Erythroblast (primary cell): ENCODE data around the gene ZCCHC24.
"Not testable (repeated sequence)": the region's sequence is repeated elsewhere in the genome, so short reads cannot be mapped to it uniquely, and the experiment has no call there.

Experiments
- DNase-seq, 2 experiments: peaks; one replicate each; lab custom pipeline; 2025; lab: John Stamatoyannopoulos, UW
- GATA1 ChIP-seq: IDR thresholded peaks from 2 replicates; pipeline ENCODE4 v1.6.1; 2011; ENCODE audit warnings: low read depth, mild to moderate bottlenecking, control low read depth, low read length, moderate library complexity
- POLR2A ChIP-seq: IDR thresholded peaks from 2 replicates; pipeline ENCODE4 v1.6.1; 2011; ENCODE audit warnings: mild to moderate bottlenecking, low read length

The ZCCHC24 gene

GRCh38 chr10:79335470-79336235 is 109.8 kb downstream of the ZCCHC24 start:
- TF ChIP-seq GATA1 (no peak), POLR2A (no peak)
- DNase-seq, result no peak

GRCh38 chr10:79335094-79335469 is 110.3 kb downstream of the ZCCHC24 start:
- TF ChIP-seq POLR2A, result no peak
- no peak for TF ChIP-seq GATA1

GRCh38 chr10:79334573-79334972 is 110.9 kb downstream of the ZCCHC24 start:
- TF ChIP-seq GATA1, result no peak
- no peak for TF ChIP-seq POLR2A
- no peak for DNase-seq

More at GRCh38 chr10:79335094-79335469, 110.3 kb downstream of the ZCCHC24 start:
- DNase-seq, result no peak

GRCh38 chr10:79333513-79333912 is 111.9 kb downstream of the ZCCHC24 start:
- no peak for TF ChIP-seq POLR2A
- TF ChIP-seq GATA1, result no peak
- no peak for DNase-seq

- DNase-seq, result not testable (repeated sequence)
Observed at GRCh38 chr10:79332610-79333315, 112.7 kb downstream of the ZCCHC24 start.
